RWPE2 (cell line): ENCODE measurements around the gene GNL1.

ENCODE experiments used
- ATAC-seq: fragments of 200-7000 bp; cut with Tn5 transposase; 3 replicates; pipeline ENCODE4 v1.9.1; 2021; ENCODE audit warnings: low read depth
- DNase-seq: peaks from one replicate; pipeline ENCODE4 v3.0.0-alpha.2; 2020; ENCODE audit warnings: low spot score
- H3K27ac ChIP-seq: fragments of 450-650 bp; 2 replicates; pipeline ENCODE4 v1.5.1; 2017; ENCODE audit warnings: mild to moderate bottlenecking; ENCODE audit not compliant: poor library complexity, severe bottlenecking
- H3K27me3 ChIP-seq: fragments of 250-450 bp; sonication (Bioruptor Pico); 2 replicates; pipeline ENCODE4 v1.5.1; 2021; ENCODE audit warnings: mild to moderate bottlenecking, moderate library complexity; ENCODE audit not compliant: insufficient read depth, poor library complexity, severe bottlenecking
- H3K36me3 ChIP-seq: fragments of 250-450 bp; sonication (Bioruptor Pico); 2 replicates; pipeline ENCODE4 v1.5.1; 2020; ENCODE audit warnings: low read depth, mild to moderate bottlenecking, moderate library complexity
- H3K4me1 ChIP-seq: fragments of 250-450 bp; sonication (Bioruptor Pico); 2 replicates; pipeline ENCODE4 v1.5.1; 2021; ENCODE audit warnings: mild to moderate bottlenecking, moderate library complexity; ENCODE audit not compliant: insufficient read depth, poor library complexity, severe bottlenecking
- H3K4me3 ChIP-seq: fragments of 250-450 bp; sonication (Bioruptor Pico); 2 replicates; pipeline ENCODE4 v1.5.1; 2021; ENCODE audit warnings: mild to moderate bottlenecking, moderate library complexity; ENCODE audit not compliant: severe bottlenecking
- H3K9me3 ChIP-seq: fragments of 250-450 bp; sonication (Bioruptor Pico); 2 replicates; pipeline ENCODE4 v1.5.1; 2021; ENCODE audit warnings: mild to moderate bottlenecking, moderate library complexity; ENCODE audit not compliant: severe bottlenecking
- TF ChIP-seq, protein P1 (sequence below): fragments of 450-650 bp; IDR thresholded peaks from one replicate; pipeline ENCODE4 v1.5.1; 2017; ENCODE audit warnings: mild to moderate bottlenecking, moderate library complexity; ENCODE audit not compliant: poor library complexity, severe bottlenecking

GNL1 gene

DNA sequence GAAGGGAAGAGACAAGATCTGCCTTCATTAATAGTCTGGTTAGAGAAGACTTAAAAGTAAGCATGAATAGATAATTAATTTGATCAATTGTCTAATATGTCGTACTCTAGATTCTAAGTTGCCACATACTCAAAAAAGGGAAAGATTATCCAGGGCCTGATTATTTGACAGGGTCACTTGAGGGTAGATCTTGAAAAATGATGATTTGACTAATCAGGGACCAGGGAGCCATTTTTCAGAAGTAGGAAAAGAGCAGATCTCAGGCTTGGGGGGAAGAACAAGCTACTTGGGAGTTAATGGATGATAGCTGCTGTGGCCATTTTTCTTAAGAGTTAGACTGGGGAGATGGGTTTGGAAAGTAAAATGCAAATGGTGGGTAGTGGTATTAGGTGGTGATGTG lies 36.0 kb upstream of the GNL1 start:
- TF ChIP-seq, protein P1, sequence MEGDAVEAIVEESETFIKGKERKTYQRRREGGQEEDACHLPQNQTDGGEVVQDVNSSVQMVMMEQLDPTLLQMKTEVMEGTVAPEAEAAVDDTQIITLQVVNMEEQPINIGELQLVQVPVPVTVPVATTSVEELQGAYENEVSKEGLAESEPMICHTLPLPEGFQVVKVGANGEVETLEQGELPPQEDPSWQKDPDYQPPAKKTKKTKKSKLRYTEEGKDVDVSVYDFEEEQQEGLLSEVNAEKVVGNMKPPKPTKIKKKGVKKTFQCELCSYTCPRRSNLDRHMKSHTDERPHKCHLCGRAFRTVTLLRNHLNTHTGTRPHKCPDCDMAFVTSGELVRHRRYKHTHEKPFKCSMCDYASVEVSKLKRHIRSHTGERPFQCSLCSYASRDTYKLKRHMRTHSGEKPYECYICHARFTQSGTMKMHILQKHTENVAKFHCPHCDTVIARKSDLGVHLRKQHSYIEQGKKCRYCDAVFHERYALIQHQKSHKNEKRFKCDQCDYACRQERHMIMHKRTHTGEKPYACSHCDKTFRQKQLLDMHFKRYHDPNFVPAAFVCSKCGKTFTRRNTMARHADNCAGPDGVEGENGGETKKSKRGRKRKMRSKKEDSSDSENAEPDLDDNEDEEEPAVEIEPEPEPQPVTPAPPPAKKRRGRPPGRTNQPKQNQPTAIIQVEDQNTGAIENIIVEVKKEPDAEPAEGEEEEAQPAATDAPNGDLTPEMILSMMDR = no peak

DNA sequence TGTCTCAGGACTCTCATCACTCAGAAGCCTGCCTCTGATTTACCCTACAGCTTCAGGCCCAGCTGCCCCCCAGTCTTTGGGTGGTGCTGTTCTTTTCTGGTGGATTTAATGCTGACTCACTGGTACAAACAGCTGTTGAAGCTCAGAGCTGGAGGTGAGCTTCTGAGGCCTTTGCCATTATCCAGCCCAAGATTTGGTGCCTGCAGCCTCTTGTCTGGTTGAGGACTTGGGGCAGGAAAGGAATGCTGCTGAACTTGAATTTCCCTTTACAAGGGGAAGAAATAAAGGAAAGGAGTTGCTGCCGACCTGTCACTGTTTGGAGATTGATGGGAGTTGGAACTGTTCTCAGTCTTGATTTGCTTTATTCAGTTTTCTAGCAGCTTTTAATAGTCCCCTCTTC lies 34.7 kb upstream of the GNL1 start:
- Histone ChIP-seq H3K27me3 (no peaks in the 10 kb centered on the region), H3K9me3 (no peaks in the 10 kb centered on the region), H3K27ac (peak overlapping the region; percentile 60), H3K4me1 (peaks cover 7% of the 10 kb centered on the region), H3K36me3 (peaks cover 71% of the 10 kb centered on the region), H3K4me3 (no peak overlapping the region)
- TF ChIP-seq, protein P1 = no peak
- DNase-seq (no peak), ATAC-seq (peak; percentile 66)

More for the DNA sequence above, 36.0 kb upstream of the GNL1 start:
- H3K4me1 ChIP-seq = peaks cover 7% of the 10 kb centered on the region
- H3K36me3 ChIP-seq = peaks cover 64% of the 10 kb centered on the region
- ATAC-seq = no peak
- no peak for DNase-seq
- peak overlapping the region; percentile 60 for H3K27ac ChIP-seq
- no peaks in the 10 kb centered on the region for H3K27me3 ChIP-seq
- no peak overlapping the region for H3K4me3 ChIP-seq
- H3K9me3 ChIP-seq = no peaks in the 10 kb centered on the region

DNA sequence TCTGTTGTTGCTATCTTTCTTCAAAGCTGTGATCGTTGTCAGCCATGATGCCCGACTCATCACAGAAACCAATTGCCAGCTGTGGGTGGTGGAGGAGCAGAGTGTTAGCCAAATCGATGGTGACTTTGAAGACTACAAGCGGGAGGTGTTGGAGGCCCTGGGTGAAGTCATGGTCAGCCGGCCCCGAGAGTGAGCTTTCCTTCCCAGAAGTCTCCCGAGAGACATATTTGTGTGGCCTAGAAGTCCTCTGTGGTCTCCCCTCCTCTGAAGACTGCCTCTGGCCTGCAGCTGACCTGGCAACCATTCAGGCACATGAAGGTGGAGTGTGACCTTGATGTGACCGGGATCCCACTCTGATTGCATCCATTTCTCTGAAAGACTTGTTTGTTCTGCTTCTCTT lies 34.2 kb upstream of the GNL1 start:
- H3K4me1 ChIP-seq = peaks cover 4% of the 10 kb centered on the region
- ATAC-seq = no peak
- H3K36me3 ChIP-seq = peaks cover 76% of the 10 kb centered on the region
- peak overlapping the region; percentile 60 for H3K27ac ChIP-seq
- no peak overlapping the region for H3K4me3 ChIP-seq
- H3K9me3 ChIP-seq = no peaks in the 10 kb centered on the region
- TF ChIP-seq, protein P1 = no peak
- DNase-seq = no peak
- H3K27me3 ChIP-seq = no peaks in the 10 kb centered on the region

DNA sequence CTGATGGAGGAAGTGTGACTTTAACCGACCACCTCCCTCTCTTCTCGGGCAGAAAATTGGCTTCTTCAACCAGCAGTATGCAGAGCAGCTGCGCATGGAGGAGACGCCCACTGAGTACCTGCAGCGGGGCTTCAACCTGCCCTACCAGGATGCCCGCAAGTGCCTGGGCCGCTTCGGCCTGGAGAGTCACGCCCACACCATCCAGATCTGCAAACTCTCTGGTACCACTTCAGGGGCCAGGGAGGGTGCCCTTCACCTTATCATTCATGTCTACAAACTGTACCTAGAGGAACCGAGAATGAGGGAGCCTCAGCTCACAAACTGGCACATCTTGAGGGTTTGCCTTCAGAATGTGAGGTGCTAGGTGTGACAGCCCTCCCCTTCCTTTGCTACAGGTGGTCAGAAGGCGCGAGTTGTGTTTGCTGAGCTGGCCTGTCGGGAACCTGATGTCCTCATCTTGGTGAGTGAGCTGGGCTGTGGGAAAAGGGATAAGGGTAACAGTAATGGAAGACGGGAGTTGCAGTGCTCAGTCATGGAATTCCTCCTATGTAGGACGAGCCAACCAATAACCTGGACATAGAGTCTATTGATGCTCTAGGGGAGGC lies 33.6 kb upstream of the GNL1 start:
- Histone ChIP-seq H3K27ac (peak overlapping the region; percentile 60), H3K4me3 (no peak overlapping the region), H3K36me3 (peaks cover 83% of the 10 kb centered on the region), H3K4me1 (peaks cover 4% of the 10 kb centered on the region), H3K27me3 (no peaks in the 10 kb centered on the region), H3K9me3 (no peaks in the 10 kb centered on the region)
- TF ChIP-seq, protein P1 = no peak
- ATAC-seq = no peak
- DNase-seq = no peak

DNA sequence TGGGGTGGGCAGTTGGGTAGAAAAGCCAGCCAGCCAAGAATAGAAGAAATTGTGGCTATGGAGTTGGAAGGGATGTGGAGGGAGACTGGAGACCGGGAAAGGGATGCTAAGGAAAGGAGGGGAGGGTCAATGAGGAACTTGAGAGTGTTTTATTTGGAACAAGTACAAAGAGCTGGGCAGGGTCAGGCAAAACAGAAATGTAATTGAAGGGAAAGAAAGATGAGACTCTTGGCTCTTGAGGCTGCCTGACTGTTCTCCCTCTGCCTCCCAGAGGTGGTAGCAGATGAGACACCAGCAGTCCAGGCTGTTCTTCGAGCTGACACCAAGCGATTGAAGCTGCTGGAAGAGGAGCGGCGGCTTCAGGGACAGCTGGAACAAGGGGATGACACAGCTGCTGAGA lies 27.6 kb upstream of the GNL1 start:
- Histone ChIP-seq H3K27me3 (no peaks in the 10 kb centered on the region), H3K4me1 (no peaks in the 10 kb centered on the region), H3K9me3 (no peaks in the 10 kb centered on the region), H3K36me3 (peaks cover 95% of the 10 kb centered on the region), H3K4me3 (no peak overlapping the region), H3K27ac (no peak overlapping the region)
- TF ChIP-seq, protein P1 = no peak
- DNase-seq (no peak), ATAC-seq (no peak)
